Measurements from ENCODE around the gene ARHGAP10. TPM values are rescaled to one million over a fixed set of nuclear protein-coding genes. Genes with fewer than 3 reads are reported as not detected.
A peak's percentile ranks its signal among the peaks of the same experiment; 100 is the strongest.

Gene ARHGAP10
- total RNA-seq, 1 donor from 2014 or later: 26.9 TPM

- ATAC-seq (no peak), DNase-seq (no peak)
- H3K27me3 ChIP-seq: no peaks in the 10 kb centered on the region
- intact Hi-C loops (cut with DNase I): no loop called here
- no peaks in the 10 kb centered on the region for H3K9me3 ChIP-seq
- H3K36me3 ChIP-seq: peaks cover 19% of the 10 kb centered on the region
- no peak for TF ChIP-seq CTCF (IDR thresholded peaks at IDR 0.05)
- no peak overlapping the region for H3K27ac ChIP-seq
- H3K4me3 ChIP-seq: no peak overlapping the region
- H3K4me1 ChIP-seq: no peaks in the 10 kb centered on the region
These were observed 371.9 kb downstream of the ARHGAP10 start for GRCh38 chr4:148103597-148104355.

- intact Hi-C loops (cut with DNase I): no loop called here
These were observed 376.9 kb downstream of the ARHGAP10 start for GRCh38 chr4:148108766-148109165.

GRCh38 chr4:148109216-148109615, 377.3 kb downstream of the ARHGAP10 start:
- DNase-seq: no peak
- Histone ChIP-seq H3K27ac (no peak overlapping the region), H3K4me1 (no peaks in the 10 kb centered on the region), H3K4me3 (no peak overlapping the region), H3K36me3 (peaks cover 42% of the 10 kb centered on the region), H3K27me3 (no peaks in the 10 kb centered on the region), H3K9me3 (no peaks in the 10 kb centered on the region)
- intact Hi-C loops (cut with DNase I): no loop called here
- ATAC-seq: no peak
- TF ChIP-seq CTCF (IDR thresholded peaks at IDR 0.05): no peak

More at GRCh38 chr4:148108766-148109165, 376.9 kb downstream of the ARHGAP10 start:
- DNase-seq (no peak), ATAC-seq (no peak)
- Histone ChIP-seq H3K27ac (no peak overlapping the region), H3K27me3 (no peaks in the 10 kb centered on the region), H3K4me3 (no peak overlapping the region), H3K9me3 (no peaks in the 10 kb centered on the region), H3K4me1 (no peaks in the 10 kb centered on the region), H3K36me3 (peaks cover 40% of the 10 kb centered on the region)
- no peak for TF ChIP-seq CTCF (IDR thresholded peaks at IDR 0.05)

GRCh38 chr4:148110169-148110568, 378.3 kb downstream of the ARHGAP10 start:
- H3K27ac ChIP-seq: no peak overlapping the region
- H3K36me3 ChIP-seq: peaks cover 42% of the 10 kb centered on the region
- H3K9me3 ChIP-seq: no peaks in the 10 kb centered on the region
- no peak overlapping the region for H3K4me3 ChIP-seq
- H3K27me3 ChIP-seq: no peaks in the 10 kb centered on the region
- no peak for TF ChIP-seq CTCF (IDR thresholded peaks at IDR 0.05)
- H3K4me1 ChIP-seq: no peaks in the 10 kb centered on the region
- no peak for DNase-seq
- ATAC-seq: no peak
- intact Hi-C loops (cut with DNase I): no loop called here

GRCh38 chr4:148112231-148112982, 380.5 kb downstream of the ARHGAP10 start:
- H3K27ac ChIP-seq: no peak overlapping the region
- TF ChIP-seq CTCF (IDR thresholded peaks at IDR 0.05): no peak
- no peaks in the 10 kb centered on the region for H3K27me3 ChIP-seq
- no peaks in the 10 kb centered on the region for H3K9me3 ChIP-seq
- no peak overlapping the region for H3K4me3 ChIP-seq
- ATAC-seq (peak; percentile 68), DNase-seq (no peak)
- H3K4me1 ChIP-seq: no peaks in the 10 kb centered on the region
- intact Hi-C loops (cut with DNase I): no loop called here
- H3K36me3 ChIP-seq: peaks cover 42% of the 10 kb centered on the region
